H9 (cell line): ENCODE results near the gene UBASH3A. TPM values are rescaled to one million over a fixed set of nuclear protein-coding genes. Genes with fewer than 3 reads are reported as not detected.

Experiments
- DNase-seq: peaks from one replicate; pipeline ENCODE4 v3.0.0-alpha.2; 2017
- H2AFZ ChIP-seq: one replicate; pipeline ENCODE4 v1.6.1; 2013; ENCODE audit warnings: mild to moderate bottlenecking, low read length, control low read depth, moderate library complexity
- H2AK5ac ChIP-seq: 2 replicates; pipeline ENCODE4 v1.6.1; 2013; ENCODE audit warnings: low read length, control low read depth, mixed read lengths; ENCODE audit not compliant: insufficient read length
- H2BK120ac ChIP-seq: one replicate; pipeline ENCODE4 v1.6.1; 2013; ENCODE audit warnings: low read depth, mild to moderate bottlenecking, low read length, control low read depth, inconsistent platforms; ENCODE audit not compliant: poor library complexity, severe bottlenecking
- H2BK12ac ChIP-seq: 2 replicates; pipeline ENCODE4 v1.6.1; 2013; ENCODE audit warnings: low read length, control low read depth, mixed read lengths, low read depth; ENCODE audit not compliant: insufficient read length
- H2BK15ac ChIP-seq: 2 replicates; pipeline ENCODE4 v1.6.1; 2013; ENCODE audit warnings: low read depth, low read length, control low read depth
- H2BK20ac ChIP-seq: one replicate; pipeline ENCODE4 v1.6.1; 2013; ENCODE audit warnings: low read depth, mild to moderate bottlenecking, low read length, control low read depth, inconsistent platforms; ENCODE audit not compliant: poor library complexity, severe bottlenecking
- H2BK5ac ChIP-seq: 2 replicates; pipeline ENCODE4 v1.6.1; 2013; ENCODE audit warnings: low read length, control low read depth, mixed read lengths; ENCODE audit not compliant: insufficient read length
- H3K14ac ChIP-seq: 2 replicates; pipeline ENCODE4 v1.6.1; 2013; ENCODE audit warnings: low read length, control low read depth; ENCODE audit not compliant: insufficient read depth
- H3K18ac ChIP-seq: 2 replicates; pipeline ENCODE4 v1.6.1; 2013; ENCODE audit warnings: low read depth, mild to moderate bottlenecking, mixed read lengths, low read length, control low read depth; ENCODE audit not compliant: insufficient read length
- H3K23ac ChIP-seq: 2 replicates; pipeline ENCODE4 v1.6.1; 2013; ENCODE audit warnings: low read length, control low read depth, mixed read lengths, low read depth; ENCODE audit not compliant: insufficient read length
- H3K23me2 ChIP-seq: 2 replicates; pipeline ENCODE4 v1.6.1; 2013; ENCODE audit warnings: low read depth, mild to moderate bottlenecking, mixed read lengths, low read length, control low read depth; ENCODE audit not compliant: insufficient read length, poor library complexity, severe bottlenecking
- H3K27ac ChIP-seq: 2 replicates; pipeline ENCODE4 v1.5.1; 2013; ENCODE audit warnings: low read length, control low read depth, mixed read lengths, low read depth; ENCODE audit not compliant: insufficient read length
- H3K27me3 ChIP-seq: 2 replicates; pipeline ENCODE4 v1.6.1; 2013; ENCODE audit warnings: low read length, control low read depth, inconsistent platforms; ENCODE audit not compliant: insufficient read depth
- H3K4ac ChIP-seq: 2 replicates; pipeline ENCODE4 v1.6.1; 2013; ENCODE audit warnings: low read depth, mild to moderate bottlenecking, control low read depth, inconsistent platforms, low read length, moderate library complexity
- H3K4me1 ChIP-seq: 2 replicates; pipeline ENCODE4 v1.6.1; 2013; ENCODE audit warnings: low read length, control low read depth, inconsistent platforms; ENCODE audit not compliant: insufficient read depth
- H3K4me2 ChIP-seq: 2 replicates; pipeline ENCODE4 v1.6.1; 2013; ENCODE audit warnings: low read length, control low read depth, mixed read lengths; ENCODE audit not compliant: insufficient read length, insufficient read depth
- H3K56ac ChIP-seq: 2 replicates; pipeline ENCODE4 v1.6.1; 2013; ENCODE audit warnings: low read depth, mild to moderate bottlenecking, mixed read lengths, low read length, control low read depth; ENCODE audit not compliant: insufficient read length
- H3K79me1 ChIP-seq: 2 replicates; pipeline ENCODE4 v1.6.1; 2013; ENCODE audit warnings: low read depth, mild to moderate bottlenecking, moderate library complexity, low read length, control low read depth, inconsistent platforms; ENCODE audit not compliant: insufficient read depth, poor library complexity, severe bottlenecking
- H3K79me2 ChIP-seq: 2 replicates; pipeline ENCODE4 v1.6.1; 2013; ENCODE audit warnings: low read length, control low read depth, inconsistent platforms; ENCODE audit not compliant: insufficient read depth
- H3K9ac ChIP-seq: 2 replicates; pipeline ENCODE4 v1.6.1; 2013; ENCODE audit warnings: low read length, control low read depth, mixed read lengths; ENCODE audit not compliant: insufficient read length; ENCODE audit errors: extremely low read depth
- H3K9me3 ChIP-seq: one replicate; pipeline ENCODE4 v1.6.1; 2013; ENCODE audit warnings: low read depth, low read length, inconsistent platforms; ENCODE audit not compliant: control insufficient read depth
- H3T11ph ChIP-seq: one replicate; pipeline ENCODE4 v1.6.1; 2013; ENCODE audit warnings: mild to moderate bottlenecking, low read length, control low read depth, inconsistent platforms
- H4K20me1 ChIP-seq: one replicate; pipeline ENCODE4 v1.6.1; 2013; ENCODE audit not compliant: control insufficient read depth, insufficient read length, insufficient read depth
- H4K5ac ChIP-seq: 2 replicates; pipeline ENCODE4 v1.6.1; 2013; ENCODE audit warnings: low read depth, mild to moderate bottlenecking, mixed read lengths, low read length, control low read depth; ENCODE audit not compliant: insufficient read length
- H4K8ac ChIP-seq: replicated peaks from 2 replicates; pipeline ENCODE4 v1.6.1; 2013; ENCODE audit warnings: low read length, control low read depth, mixed read lengths, low read depth; ENCODE audit not compliant: insufficient read length
- H4K91ac ChIP-seq: 2 replicates; pipeline ENCODE4 v1.6.1; 2013; ENCODE audit warnings: low read depth, mild to moderate bottlenecking, moderate library complexity, mixed read lengths, low read length, control low read depth; ENCODE audit not compliant: insufficient read length
- H3K27ac Mint-ChIP-seq, 3 experiments: 2 replicates in 2 of 3; 3 replicates in 1 of 3; pipeline ENCODE4 v1.8.0; 2020 to 2021; ENCODE audit warnings: mixed read lengths in 3 of 3, mild to moderate bottlenecking in 1 of 3, moderate library complexity in 1 of 3
- H3K27me3 Mint-ChIP-seq: 2 replicates; pipeline ENCODE4 v1.8.0; 2021; ENCODE audit warnings: low read depth, mild to moderate bottlenecking, moderate library complexity, mixed read lengths
- H3K36me3 Mint-ChIP-seq, 3 experiments: 2 replicates in 2 of 3; 3 replicates in 1 of 3; pipeline ENCODE4 v1.8.0; 2020 to 2021; ENCODE audit warnings: low read depth in 3 of 3, mixed read lengths in 3 of 3; ENCODE audit not compliant: insufficient read depth in 1 of 3
- H3K4me1 Mint-ChIP-seq, 2 experiments: 2 replicates each; pipeline ENCODE4 v1.8.0; 2020; ENCODE audit warnings: mixed read lengths in 2 of 2
- H3K4me3 Mint-ChIP-seq, 2 experiments: 2 replicates in 1 of 2; 3 replicates in 1 of 2; pipeline ENCODE4 v1.8.0; 2020 to 2021; ENCODE audit warnings: mild to moderate bottlenecking in 2 of 2, mixed read lengths in 2 of 2, moderate library complexity in 1 of 2
- H3K9me3 Mint-ChIP-seq, 2 experiments: 2 replicates in 1 of 2; 3 replicates in 1 of 2; pipeline ENCODE4 v1.8.0; 2020; ENCODE audit warnings: mild to moderate bottlenecking in 2 of 2, mixed read lengths in 2 of 2, moderate library complexity in 1 of 2
- WGBS: extraction: QIAGEN DNeasy Blood & Tissue Kit; methylation state at CpG from one replicate; pipeline ENCODE4 v1.1.7; 2013; ENCODE audit warnings: missing lambda C conversion rate, low lambda C conversion rate, mixed read lengths; ENCODE audit not compliant: insufficient read length; ENCODE audit errors: extremely low coverage; 5-methylcytosine and 5-hydroxymethylcytosine counted together
- total RNA-seq: library from RNA; stranded (reverse); gene quantifications from 2 replicates; pipeline ENCODE4 v1.2.1, GENCODE V29; 2021
- TF ChIP-seq, protein P1 (sequence below): fragments of 200-600 bp; sonication (generic); conservative IDR thresholded peaks from 3 replicates; pipeline ENCODE4 v1.8.0; 2021; ENCODE audit warnings: antibody characterized with exemption, mild to moderate bottlenecking

UBASH3A gene
- total RNA-seq, 1 experiment from 2014 or later = not detected

DNA sequence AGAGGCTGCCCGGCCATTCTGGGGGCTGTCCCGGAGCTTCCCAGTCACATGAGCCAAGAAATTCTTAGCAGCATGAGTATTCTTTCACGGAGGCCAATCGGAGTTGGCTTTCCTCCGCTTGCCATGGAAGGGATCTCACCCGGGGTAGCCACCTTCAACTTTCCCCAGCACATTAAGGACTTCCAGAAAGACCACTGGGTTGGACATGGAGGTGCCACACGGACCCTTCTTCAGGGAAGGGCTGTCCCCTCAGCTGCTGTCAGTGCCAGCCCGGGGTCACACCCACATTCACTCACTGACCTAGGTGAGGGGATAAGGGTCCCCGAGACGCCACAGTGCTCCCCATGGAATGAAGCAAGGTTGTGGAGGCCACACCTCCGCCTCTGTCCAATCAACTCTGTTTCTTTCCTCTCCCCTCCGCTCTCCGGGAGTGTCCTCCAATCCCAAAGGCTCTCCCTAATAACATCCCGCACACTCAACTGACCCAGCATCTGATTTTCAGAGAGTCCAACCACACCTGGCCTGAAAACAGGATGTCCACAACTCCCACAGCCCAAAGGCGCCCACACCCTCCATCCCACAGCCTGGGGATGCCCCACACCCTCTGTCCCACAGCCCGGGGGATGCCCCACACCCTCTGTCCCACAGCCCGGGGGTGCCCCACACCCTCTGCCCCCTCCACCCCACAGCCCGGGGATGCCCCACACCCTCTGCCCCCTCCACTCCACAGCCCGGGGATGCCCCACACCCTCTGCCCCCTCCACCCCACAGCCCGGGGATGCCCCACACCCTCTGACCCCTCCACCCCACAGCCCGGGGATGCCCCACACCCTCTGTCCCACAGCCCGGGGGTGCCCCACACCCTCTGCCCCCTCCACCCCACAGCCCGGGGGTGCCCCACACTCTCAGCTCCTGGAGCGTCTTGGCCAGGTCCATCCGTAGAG is 73.0 kb downstream of the UBASH3A start:
- no peaks in the 10 kb centered on the region for H3K79me2 ChIP-seq
- H3K27me3 ChIP-seq = no peaks in the 10 kb centered on the region
- H3K4me2 ChIP-seq = no peak overlapping the region
- no peak overlapping the region for H2AK5ac ChIP-seq
- H3K36me3 Mint-ChIP-seq = no peaks in the 10 kb centered on the region
- H4K8ac ChIP-seq = no peak overlapping the region
- no peak overlapping the region for H2BK5ac ChIP-seq
- H2AFZ ChIP-seq = no peak overlapping the region
- H3K23me2 ChIP-seq = no peaks in the 10 kb centered on the region
- no peak overlapping the region for H3K4ac ChIP-seq
- H4K20me1 ChIP-seq = no peaks in the 10 kb centered on the region
- H3K14ac ChIP-seq = no peak overlapping the region
- DNase-seq = no peak
- H3T11ph ChIP-seq = no peak overlapping the region
- no peak overlapping the region for H3K18ac ChIP-seq
- TF ChIP-seq, protein P1, sequence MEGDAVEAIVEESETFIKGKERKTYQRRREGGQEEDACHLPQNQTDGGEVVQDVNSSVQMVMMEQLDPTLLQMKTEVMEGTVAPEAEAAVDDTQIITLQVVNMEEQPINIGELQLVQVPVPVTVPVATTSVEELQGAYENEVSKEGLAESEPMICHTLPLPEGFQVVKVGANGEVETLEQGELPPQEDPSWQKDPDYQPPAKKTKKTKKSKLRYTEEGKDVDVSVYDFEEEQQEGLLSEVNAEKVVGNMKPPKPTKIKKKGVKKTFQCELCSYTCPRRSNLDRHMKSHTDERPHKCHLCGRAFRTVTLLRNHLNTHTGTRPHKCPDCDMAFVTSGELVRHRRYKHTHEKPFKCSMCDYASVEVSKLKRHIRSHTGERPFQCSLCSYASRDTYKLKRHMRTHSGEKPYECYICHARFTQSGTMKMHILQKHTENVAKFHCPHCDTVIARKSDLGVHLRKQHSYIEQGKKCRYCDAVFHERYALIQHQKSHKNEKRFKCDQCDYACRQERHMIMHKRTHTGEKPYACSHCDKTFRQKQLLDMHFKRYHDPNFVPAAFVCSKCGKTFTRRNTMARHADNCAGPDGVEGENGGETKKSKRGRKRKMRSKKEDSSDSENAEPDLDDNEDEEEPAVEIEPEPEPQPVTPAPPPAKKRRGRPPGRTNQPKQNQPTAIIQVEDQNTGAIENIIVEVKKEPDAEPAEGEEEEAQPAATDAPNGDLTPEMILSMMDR = no peak
- H3K27ac ChIP-seq = no peak overlapping the region
- no peak overlapping the region for H2BK20ac ChIP-seq
- no peak overlapping the region for H2BK12ac ChIP-seq
- WGBS = no CpG with 5 or more reads among the region's 25 CpGs
- H4K91ac ChIP-seq = no peak overlapping the region
- peaks cover 7% of the 10 kb centered on the region; the same call in 1 of the 2 replicates for H3K4me1 ChIP-seq
- H2BK120ac ChIP-seq = no peak overlapping the region
- H2BK15ac ChIP-seq = no peak overlapping the region
- H3K27ac Mint-ChIP-seq = no peak overlapping the region; a peak in 1 of 7 replicates
- peaks cover 18 to 23% of the 10 kb centered on the region in 2 experiments for H3K4me1 Mint-ChIP-seq
- no peak overlapping the region for H3K4me3 Mint-ChIP-seq
- no peak overlapping the region for H3K9ac ChIP-seq
- H3K56ac ChIP-seq = no peak overlapping the region
- no peak overlapping the region for H3K23ac ChIP-seq
- H3K27me3 Mint-ChIP-seq = peaks cover 11% of the 10 kb centered on the region
- H4K5ac ChIP-seq = no peak overlapping the region
- no peaks in the 10 kb centered on the region for H3K9me3 Mint-ChIP-seq
- no peaks in the 10 kb centered on the region for H3K79me1 ChIP-seq
- H3K9me3 ChIP-seq = no peaks in the 10 kb centered on the region
